Inferior parietal cortex (tissue), 1 donor: ENCODE measurements around the gene NDOR1.

Experiments used
- DNase-seq: peaks from one replicate; pipeline ENCODE4 v3.0.0-alpha.2; 2016; ENCODE audit errors: extremely low spot score

NDOR1 gene

DNA sequence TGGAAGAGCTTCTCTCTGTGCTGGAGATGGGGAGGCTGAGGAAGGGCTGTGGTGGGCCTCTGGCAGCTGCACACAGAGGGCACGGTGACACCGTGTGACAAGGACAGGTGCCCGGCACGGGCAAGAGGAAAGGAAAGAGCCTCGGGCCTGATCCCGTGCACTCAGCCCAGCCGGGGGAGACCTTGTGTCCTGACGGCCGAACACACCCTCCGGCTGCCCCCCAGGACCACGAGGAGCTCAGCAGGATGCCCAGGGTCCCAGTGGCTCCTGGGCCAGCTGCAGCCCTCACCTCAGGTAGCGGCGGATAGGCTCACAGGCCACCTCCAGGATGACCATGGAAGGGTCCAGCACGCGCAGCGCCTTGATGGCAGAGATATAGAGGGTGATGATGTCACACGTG lies 22.7 kb upstream of the NDOR1 start:
- no peak for DNase-seq

DNA sequence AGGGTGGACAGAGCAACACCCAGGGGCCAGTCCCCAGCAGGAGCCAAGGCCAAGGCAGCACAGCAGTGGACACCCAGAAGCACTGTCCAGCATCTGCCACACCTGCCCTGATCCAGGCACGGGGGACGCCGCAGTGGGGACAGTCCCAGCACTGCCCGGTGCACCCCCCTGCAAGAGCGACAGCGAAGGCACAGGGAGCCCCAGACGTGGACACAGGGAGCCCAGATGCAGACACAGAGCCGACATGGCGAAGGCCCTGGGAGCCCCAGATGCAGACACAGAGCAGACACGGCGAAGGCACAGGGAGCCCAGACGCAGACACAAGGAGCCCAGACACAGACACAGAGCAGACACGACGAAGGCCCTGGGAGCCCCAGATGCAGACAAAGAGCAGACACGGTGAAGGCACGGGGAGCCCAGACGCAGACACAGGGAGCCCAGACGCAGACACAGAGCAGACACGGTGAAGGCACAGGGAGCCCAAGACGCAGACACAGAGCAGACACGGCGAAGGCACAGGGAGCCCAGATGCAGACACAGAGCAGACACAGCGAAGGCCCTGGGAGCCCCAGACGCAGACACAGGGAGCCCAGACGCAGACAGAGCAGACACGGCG lies 21.4 kb upstream of the NDOR1 start:
- DNase-seq: no peak

DNA sequence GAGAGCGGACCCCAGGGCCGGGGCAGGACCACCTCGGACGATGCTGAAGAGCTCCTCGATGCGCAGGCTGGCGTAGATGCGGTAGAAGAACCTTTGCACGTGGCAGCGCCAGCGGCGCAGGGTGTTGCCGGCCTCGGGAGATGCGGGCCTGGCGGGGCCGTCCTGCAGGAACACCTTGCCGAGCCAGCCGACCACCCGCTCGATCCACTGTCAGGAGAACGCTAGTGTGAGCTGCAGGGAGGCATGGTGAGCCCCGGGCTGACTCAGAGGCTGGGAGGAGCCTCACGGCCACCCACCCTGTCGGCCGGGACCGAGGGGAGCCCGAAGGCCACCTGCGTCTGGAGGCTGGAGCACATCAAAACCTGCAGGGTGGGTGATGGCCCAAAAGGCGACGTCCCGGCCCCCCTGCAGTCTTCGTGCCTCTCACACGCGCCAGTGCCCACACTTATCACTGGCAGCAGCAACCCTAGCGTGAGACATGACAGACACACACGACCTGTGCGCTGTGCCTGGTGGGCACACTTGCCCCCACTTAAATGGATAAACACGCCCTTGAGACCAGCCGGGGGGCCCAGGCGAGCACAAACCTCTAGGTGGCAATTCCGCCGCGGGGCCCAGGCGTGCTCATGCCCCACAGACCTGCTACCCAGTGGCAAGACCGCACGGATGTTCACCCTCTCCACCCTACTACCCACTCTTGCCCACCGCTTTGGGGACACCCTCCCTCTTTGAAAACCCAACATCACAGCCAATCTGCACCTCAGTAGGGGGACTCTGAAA lies 20.4 kb upstream of the NDOR1 start:
- DNase-seq: no peak

DNA sequence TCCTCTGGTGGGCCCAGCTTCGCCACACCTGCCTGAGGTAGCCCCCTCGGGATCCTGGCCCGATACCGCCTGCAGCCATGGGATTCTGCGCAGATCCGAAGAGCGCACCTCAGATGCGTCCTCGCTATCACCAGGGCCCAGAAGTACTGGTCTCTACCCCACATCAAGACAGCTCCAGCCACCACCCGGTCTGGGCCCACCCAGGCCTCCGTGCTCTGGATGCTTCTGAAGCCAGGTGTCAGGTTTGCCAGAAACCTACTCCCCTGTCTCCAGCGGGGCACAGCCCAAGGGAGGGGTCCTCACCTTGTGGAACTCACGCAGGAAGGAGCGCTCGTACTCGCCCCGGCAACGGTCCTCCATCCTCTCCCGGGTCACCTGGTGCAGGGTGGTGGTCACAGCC lies 19.6 kb upstream of the NDOR1 start:
- no peak for DNase-seq

DNA sequence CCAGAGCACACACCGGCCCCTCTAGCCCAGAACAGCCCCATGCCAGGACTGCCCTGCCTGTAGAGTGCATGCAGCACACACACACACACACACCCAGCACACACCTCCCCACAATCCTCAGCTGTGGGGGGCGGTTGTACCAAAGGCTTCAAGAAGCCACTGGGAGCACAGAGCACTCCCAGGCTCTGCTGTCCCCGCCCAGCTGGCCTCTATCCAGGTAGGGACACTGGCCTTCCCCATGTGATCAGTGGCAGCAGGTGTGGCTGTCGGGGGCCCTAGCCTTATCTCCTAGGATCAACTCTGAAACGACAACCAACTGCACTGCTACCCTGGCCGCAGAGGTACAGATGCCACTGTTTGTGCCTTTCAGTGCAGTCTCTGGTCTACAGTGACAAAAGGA lies 19.1 kb upstream of the NDOR1 start:
- DNase-seq: no peak

DNA sequence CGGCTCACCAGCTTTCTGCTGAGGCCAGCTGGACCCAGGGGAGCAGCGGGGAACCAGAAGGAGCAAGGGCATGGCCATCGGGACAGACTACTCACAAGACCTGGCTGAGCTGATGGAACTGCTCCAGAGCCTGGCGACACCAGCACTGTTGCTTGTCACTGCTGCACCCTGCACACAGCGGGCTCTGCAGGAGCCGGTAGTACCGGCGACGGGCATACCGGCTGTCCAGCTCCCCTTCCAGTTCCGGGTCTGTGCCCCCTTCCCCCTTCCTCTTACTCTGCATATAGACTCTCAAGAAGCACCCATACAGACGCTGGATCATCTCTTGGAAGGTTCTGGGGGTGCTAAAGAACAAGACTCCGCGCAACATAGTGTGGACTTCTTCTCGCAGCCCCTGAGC lies 18.1 kb upstream of the NDOR1 start:
- DNase-seq: no peak

DNA sequence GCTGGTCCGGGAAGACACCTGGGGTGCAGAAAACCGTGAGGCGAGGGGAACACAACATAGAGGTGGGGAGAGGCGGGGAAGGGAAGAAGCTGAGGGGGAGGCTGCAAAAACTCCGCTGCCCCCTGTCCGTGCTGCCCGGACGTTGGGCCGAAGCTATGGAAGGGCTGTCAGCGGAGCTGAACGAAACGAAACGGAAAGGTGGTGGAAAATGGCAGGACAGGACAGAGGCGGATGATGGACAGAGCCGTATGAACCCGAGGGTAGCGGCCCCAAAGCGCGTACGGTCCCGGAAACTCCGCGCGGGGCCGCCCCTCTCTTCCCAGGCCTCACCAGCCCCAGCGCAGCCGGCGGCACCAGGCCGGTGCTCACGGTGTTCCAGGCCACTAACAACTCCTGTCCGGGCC lies 17.4 kb upstream of the NDOR1 start:
- DNase-seq: no peak

DNA sequence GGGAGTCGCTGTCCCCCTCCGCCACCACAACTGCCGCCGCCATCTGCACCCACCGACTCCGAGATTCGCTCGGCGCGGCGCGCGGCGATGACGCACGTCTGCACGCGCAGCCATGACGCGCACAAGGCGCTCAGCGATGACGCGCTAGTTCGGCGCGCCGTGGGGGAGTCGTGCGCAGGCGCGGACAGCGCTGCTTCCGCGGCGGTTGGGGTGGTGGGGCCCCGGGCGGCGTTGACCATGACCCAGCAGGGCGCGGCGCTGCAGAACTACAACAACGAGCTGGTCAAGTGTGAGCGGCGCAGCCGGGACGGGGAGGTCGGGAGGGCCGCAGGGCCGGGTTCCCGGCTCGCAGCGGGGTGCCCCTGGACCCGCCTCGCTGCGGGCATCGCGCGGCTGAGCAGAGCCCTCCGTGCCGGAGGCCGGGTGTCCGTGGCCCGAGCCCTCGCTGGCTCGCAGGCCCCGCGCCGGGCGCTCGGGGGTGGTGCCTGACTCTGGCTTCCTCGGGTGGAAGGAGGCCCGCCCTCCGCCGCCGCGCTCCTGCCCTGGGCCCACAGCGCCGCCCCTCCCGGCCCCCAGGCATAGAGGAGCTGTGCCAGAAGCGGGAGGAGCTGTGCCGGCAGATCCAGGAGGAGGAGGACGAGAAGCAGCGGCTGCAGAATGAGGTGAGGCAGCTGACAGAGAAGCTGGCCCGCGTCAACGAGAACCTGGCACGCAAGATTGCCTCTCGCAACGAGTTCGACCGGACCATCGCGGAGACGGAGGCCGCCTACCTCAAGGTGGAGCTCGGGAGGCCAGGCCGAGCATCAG lies 16.8 kb upstream of the NDOR1 start, which contains the start of the genes ANAPC2 and SSNA1:
Gene ANAPC2, minus strand, starts transcription at position 71 of the 807 bp plus-strand sequence. Its CDS starts 28 bp downstream, at position 43.
Gene SSNA1, plus strand, starts transcription at position 187 of the 807 bp plus-strand sequence. Its CDS starts 51 bp downstream, at position 238.
- DNase-seq: peak; percentile 93

DNA sequence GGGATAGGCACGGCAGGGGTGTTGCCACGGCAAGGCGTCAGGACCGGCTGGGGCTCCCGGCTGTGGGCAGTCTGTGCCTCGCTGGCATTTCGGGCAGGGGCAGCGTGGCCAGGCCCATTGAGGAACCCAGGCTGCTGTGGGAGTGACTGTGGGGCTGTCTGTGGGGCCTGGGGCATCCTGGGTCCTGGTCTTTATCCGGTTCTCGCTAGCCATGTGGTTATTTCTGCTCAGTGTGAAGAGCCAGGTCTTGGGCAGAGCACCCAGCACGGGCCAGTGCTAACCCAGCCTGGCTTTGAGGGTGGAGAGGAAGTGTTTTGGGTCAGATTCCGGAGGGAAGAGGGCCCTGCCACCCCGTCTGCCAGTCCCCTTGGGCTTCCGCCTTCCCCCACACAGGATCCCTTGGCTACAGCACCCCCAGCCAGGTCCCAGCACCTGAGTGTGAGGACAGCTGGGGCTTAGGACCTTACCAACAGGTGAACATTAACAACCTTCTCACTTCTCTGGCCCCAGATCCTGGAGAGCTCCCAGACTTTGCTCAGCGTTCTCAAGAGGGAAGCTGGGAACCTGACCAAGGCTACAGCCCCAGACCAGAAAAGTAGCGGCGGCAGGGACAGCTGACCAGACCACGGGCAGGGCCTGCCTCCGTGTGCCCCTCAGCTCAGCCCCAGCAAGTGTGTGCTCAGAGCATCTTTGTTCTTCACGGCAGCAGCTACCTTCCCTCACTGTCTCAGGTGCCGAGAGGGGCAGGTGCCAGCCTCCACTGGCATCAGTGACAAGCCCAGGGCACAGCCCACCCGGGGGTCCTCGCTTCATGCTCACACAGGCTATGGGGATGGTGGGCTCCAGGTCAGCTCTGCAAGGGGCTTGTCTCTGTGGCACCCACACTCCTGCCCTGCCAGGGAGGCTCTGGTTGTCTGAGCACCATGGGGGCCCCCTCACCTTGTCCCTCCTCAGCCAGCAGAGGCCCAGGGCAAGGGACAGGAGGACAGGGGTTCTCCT lies 15.9 kb upstream of the NDOR1 start:
- DNase-seq: no peak

DNA sequence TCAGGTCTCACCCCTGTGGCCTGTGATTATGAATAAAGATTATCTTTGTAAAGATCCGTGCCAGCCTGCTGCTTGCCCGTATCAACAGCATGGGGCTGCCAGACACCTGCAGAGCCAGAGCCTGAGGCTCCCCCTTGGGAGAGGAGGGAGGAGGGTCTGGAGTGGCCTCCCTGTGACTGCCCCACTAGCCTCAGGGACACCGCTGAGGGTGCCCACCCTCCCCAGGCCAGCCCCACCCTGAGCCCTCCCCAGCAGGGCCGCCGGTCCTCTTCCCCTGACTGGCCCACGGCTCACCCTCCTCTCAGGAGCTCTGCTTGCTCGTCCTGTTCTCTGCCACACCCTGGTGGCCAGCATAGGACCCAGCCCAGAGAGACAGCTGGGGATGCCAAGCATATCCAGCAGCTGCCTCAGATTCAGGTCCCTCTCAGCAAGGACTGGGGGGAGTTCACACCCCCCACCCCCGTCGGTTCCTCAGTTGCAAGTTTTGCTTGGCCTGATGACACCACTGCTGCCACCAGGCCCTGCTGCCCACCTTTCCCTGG lies 15.1 kb upstream of the NDOR1 start:
- no peak for DNase-seq

DNA sequence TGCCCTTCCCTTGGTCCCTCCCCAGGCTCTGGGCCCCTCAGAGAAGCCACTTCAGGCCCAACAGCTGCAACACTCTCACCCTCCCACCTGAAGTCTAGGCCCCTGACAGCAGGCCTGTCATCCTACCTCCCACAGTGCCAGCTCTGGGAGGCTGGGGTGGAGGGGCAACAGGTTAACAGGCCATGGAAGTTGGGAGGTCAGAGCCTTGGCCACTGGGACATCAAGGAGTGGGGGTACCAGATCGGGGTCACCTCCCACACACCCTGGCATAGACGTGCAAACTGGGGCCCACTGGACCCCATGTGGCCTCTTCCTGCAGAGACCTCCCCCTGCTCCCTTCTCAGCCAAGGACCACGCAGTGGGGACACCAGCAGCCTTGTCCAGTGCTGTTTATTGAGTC lies 14.3 kb upstream of the NDOR1 start:
- no peak for DNase-seq

DNA sequence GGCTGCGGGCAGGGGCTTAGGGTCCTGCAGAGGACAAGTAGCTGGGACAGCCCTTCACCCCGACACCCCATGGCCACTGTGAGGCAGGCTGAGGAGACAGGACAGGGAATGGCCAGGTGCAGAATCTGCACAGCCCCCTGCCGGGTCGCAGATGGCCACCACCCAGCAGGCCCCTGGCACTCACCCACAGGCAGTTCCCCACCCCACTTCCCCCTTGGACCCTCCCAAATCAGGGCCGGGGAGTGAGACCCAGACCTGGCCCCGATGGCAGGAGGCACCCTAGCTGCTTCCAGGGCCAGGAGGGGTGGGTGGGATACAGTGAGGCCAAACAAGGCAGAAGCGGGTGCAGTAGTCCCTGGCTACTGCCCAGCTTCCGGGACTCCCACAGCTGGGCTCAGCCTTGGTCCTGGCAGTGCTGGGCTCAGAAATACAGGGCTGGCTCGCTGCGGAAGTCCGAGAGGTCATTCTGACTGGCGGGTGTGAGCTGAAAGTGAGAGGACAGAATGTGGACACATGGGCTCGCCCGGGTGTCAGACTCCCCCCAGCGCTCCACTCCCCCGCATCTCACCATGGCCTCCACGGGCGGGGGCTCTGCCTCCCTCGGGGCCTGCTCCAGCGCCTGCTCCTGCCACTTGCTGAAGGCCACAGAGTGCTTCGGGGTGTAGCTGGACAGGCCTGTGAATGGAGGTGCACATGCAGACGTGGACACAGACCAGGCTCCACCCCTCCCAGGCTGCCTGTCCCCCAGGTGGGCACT lies 13.6 kb upstream of the NDOR1 start:
- DNase-seq: no peak

DNA sequence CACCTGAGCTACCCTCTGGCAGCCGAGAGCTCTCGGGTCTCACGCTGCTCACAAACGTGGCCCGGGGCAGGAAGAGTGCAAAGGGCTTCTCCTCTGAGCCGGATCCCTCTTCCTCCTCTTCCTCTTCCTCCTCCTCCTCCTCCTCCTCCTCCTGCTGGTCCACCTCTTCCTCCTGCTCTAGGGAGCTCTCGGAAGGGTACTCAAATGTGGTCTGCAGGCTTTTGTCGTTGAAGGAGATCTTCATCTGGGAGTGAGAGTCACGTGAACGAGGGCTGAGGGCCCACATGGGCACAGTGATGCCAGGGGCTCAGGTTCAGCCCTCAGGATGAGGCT lies 13.1 kb upstream of the NDOR1 start:
- DNase-seq: no peak

DNA sequence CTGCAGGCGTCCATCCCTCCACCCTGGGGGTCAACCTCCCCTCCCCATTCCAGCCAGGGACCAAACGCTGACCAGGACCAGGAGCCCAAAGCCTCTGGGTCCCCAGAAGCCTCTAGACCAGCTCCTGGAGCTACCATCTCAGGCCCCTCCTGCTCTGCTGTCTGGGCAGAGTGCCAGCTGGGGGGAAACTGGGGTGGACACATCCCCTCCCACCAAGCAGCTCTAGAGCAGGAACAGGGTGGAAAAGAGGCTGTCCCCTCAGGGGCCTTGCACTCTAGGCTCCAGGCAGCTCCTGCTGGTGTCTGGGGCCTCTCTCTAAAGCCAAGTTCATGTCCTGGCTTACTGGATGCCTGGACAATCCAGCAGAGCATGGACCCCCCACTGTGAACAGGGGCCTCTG lies 12.6 kb upstream of the NDOR1 start:
- no peak for DNase-seq

DNA sequence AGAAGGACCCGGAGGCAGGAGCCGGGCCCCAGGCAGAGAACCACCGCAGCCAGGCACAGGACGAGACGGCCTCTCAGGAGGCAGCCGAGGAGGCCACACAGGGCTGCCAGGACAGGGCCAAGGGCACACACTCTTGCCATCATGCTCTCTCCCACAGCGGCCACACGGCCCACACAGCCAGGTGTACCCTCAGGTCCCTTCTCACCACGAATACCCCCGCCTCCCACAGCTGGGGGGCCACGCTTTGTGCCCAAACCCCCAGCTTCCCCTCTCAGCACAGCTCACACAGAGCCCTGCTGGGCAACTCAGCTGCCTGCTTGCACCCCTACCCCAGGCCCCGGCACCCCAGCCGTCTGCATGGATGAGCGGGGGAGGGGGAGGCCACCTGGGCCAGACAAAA lies 11.7 kb upstream of the NDOR1 start:
- no peak for DNase-seq

DNA sequence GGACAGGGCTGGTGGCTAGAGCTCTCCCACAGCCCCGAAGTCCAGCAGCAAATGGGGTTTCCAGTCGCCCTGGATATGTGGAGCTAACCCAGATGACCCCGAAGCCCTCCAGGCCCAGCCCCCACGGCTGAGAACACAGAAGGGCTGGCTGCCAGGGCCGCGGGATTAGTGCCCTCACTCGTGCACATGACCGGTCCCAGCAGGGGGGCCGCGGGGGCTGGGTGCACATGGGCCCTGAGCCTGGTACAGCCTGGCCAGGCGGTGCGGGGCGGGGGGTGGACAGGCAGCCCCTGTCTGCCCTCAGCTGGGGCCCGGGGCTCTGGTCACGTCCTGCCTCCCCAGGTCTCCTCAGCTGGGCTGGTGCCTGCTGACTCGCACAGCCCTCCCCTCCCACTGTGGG lies 11.1 kb upstream of the NDOR1 start:
- peak; percentile 72 for DNase-seq

DNA sequence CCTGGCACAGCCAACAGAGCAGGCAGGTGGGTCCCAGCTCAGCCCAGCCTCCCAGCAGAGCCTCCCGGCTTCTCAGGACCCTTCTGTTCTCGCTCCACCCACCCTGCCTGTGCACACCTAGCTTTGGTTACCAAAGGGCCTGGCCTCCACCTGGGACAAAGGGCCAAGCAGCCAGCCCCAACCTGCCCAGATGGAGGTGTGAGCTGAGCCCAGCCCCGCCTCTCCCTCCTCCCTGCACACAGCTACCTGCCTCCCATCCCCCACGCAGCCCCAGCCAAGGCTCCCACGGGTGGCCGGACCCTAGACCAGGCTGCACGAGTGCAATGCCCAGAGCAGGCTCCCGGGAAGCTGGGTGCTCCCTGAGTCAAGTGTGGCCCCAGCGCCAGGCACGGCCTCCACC lies 10.6 kb upstream of the NDOR1 start:
- no peak for DNase-seq

DNA sequence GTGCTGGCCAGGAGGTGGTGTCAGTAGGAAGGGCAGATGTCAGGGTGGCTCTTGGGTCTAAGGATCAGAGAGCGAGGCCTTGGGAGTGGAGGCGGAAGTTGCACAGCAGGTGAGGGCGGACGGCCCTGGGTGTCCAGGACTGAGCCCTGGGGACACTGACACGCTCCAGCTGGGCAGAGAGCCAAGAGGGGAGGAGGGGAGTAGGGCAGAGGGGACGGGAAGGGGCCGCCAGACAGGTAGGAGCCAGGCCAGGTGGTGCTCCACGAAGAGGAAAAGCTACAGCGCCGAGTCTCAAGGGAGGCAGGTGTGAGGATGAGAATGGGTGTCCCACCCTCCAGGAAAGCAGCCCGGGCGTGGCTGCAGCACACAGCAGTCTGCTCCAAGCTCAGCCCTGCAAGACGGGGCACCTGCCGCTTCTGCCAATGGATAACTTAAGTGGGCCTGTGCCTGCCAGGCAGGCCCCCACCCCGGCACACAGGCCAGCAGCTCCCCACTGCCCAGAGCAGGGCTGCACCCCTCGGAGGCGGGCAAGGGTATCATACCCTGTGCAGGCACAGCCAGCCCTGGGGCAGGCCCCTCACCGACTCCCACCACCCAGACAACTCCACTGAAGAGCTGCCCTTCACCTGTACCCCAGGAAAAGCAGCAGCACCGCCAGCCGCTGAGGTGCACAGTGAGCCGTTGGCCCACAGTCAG lies 9.8 kb upstream of the NDOR1 start:
- DNase-seq: no peak

DNA sequence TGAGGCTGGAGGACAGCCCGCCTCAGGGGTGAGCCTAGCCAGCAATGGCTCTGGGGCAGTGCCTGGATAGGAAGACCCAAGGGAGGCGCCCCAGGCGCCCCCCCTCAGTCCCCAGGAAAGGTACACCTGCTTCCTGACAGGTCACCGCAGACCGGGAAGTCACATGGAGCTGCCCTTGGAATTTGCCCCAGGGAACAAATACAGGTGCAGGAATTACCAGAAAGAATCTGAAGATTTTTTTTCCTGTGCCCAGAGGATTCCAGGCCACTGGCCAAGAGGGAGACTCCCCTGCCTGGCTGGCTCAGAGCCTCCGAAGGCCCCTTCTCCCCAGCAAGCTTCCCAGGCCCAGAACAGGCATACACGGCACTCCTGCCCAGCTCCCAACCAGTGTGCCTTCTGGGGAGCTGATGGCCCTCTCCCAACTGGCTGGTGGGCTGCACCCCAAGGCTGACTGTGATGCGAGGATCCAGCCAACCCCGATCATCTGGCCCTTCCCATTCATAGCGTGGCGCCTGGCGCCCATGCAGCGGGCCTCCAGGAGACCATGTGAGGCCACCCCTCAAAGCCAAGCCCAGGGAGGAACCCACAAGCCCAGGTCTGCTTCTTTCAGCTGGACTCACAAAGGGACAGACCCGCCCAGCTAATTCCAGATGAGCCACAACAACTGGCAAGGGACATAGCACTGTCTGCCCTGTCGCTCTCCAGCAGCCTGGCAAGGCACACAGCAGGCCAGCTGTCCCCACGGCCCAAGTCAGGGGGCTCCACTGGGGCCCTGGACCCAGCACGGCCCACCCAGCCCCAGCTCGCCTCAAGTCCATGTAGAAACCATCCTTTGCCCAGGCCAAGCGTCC lies 7.2 kb upstream of the NDOR1 start:
- no peak for DNase-seq
